ENCODE results near the gene MAPK14. TPM values are rescaled to one million over a fixed set of nuclear protein-coding genes. Genes with fewer than 3 reads are reported as not detected.
"Not testable (repeated sequence)": the region's sequence is repeated elsewhere in the genome, so short reads cannot be mapped to it uniquely, and the experiment has no call there.

The MAPK14 gene
- total RNA-seq, 1 donor from 2014 or later: 36.5 TPM

DNA sequence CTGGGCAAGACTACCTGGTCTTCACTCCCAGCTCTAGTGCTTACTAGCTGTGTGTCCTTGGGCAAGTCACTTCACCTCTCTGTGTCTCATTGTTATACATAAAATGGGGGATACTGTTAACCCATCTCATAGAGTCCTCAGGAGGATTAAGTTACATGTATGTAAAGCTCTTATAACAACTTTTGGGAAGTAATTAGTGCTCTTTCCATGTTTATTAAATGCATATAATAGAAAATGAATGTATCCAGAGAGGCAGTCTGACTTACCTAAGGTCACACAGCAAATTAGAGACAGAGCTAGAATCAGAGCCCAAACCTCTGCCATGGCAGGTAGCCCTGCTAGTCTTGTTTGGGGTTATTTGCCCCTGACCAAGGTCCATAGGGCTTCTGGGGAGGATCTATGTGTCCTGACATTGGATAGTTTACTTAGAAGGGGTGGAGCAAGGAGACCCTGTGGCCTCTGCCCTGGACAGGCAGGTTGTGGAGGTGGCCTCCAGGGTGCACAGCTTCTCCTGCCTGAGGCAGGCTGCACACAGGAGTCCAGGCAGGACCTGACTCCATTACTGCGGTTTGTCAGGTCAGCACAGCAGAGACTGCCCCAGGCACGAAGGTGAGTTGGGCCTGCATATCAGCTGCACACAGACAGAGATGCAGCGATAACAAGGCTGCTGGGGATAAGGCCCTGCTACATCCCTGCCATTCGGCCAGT is 94.3 kb downstream of the MAPK14 start:
- H3K36me3 Mint-ChIP-seq (ENCODE audit: low read depth): peaks cover 3% of the 10 kb centered on the region
- peaks cover 13% of the 10 kb centered on the region for H3K4me1 Mint-ChIP-seq (ENCODE audit: low read depth)
- no peaks in the 10 kb centered on the region for H3K27me3 Mint-ChIP-seq (ENCODE audit: low read depth)
- no peaks in the 10 kb centered on the region for H3K9me3 Mint-ChIP-seq (ENCODE audit: low read depth)
- no peak overlapping the region for H3K4me3 Mint-ChIP-seq (ENCODE audit: unreplicated experiment)
- no peak overlapping the region for H3K27ac Mint-ChIP-seq (ENCODE audit: unreplicated experiment)
- TF ChIP-seq, protein P1, sequence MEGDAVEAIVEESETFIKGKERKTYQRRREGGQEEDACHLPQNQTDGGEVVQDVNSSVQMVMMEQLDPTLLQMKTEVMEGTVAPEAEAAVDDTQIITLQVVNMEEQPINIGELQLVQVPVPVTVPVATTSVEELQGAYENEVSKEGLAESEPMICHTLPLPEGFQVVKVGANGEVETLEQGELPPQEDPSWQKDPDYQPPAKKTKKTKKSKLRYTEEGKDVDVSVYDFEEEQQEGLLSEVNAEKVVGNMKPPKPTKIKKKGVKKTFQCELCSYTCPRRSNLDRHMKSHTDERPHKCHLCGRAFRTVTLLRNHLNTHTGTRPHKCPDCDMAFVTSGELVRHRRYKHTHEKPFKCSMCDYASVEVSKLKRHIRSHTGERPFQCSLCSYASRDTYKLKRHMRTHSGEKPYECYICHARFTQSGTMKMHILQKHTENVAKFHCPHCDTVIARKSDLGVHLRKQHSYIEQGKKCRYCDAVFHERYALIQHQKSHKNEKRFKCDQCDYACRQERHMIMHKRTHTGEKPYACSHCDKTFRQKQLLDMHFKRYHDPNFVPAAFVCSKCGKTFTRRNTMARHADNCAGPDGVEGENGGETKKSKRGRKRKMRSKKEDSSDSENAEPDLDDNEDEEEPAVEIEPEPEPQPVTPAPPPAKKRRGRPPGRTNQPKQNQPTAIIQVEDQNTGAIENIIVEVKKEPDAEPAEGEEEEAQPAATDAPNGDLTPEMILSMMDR (IDR thresholded peaks at IDR 0.05): no peak
- DNase-seq (ENCODE audit: low spot score): no peak

- Mint-ChIP-seq H3K27ac (ENCODE audit: unreplicated experiment) (no peak overlapping the region), H3K4me3 (ENCODE audit: unreplicated experiment) (no peak overlapping the region), H3K36me3 (ENCODE audit: low read depth) (no peaks in the 10 kb centered on the region), H3K27me3 (ENCODE audit: low read depth) (no peaks in the 10 kb centered on the region), H3K9me3 (ENCODE audit: low read depth) (no peaks in the 10 kb centered on the region), H3K4me1 (ENCODE audit: low read depth) (peaks cover 21% of the 10 kb centered on the region)
- no peak for DNase-seq (ENCODE audit: low spot score)
- TF ChIP-seq, protein P1 (IDR thresholded peaks at IDR 0.05): no peak
Observed at GRCh38 chr6:36122495-36123269, 95.1 kb downstream of the MAPK14 start.

DNA sequence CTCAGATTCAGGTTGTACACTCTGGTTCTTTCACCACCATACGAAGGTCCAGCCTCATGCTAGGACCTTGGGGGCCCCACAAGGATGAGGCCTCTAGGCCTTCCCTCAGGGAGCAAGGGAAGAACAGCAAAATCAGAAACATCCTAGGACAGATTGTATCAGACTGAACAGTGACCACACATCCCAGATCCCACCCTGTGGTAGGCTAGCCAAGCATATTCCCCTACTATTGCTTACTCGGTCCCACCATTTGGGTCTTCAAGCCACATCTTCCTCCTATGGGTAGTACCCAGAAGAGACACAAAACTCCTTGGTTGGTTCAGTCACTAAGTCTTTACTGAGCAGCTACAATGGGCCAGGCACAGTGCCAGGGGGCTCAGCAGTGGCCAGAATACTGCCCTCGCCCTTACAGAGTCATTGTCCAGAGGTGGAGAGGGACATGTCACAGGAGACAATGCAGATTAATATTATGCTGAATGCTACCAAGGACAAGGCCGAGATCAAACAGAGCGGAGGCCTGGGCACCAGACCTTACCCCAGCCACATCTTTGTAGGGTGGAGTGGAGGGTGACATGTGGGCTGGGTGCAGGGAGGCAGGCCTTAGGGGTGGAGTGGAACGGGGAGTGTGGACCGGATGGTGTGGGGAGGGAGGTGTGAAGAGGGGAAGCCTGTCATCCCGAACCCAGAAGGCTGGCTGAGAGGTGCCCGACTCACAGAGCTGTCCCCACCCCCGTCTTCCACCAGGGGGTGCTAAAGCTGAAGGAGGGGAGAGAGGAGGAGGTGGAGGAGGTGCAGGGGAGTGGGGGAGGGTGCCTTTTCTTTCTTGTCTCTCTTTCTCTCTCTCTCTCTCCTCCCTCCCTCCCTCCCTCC is 95.9 kb downstream of the MAPK14 start:
- Mint-ChIP-seq H3K4me1 (ENCODE audit: low read depth) (peaks cover 22% of the 10 kb centered on the region), H3K4me3 (ENCODE audit: unreplicated experiment) (no peak overlapping the region), H3K36me3 (ENCODE audit: low read depth) (no peaks in the 10 kb centered on the region), H3K27ac (ENCODE audit: unreplicated experiment) (no peak overlapping the region), H3K27me3 (ENCODE audit: low read depth) (no peaks in the 10 kb centered on the region), H3K9me3 (ENCODE audit: low read depth) (no peaks in the 10 kb centered on the region)
- TF ChIP-seq, protein P1 (IDR thresholded peaks at IDR 0.05): peak; percentile 77
- no peak for DNase-seq (ENCODE audit: low spot score)

DNA sequence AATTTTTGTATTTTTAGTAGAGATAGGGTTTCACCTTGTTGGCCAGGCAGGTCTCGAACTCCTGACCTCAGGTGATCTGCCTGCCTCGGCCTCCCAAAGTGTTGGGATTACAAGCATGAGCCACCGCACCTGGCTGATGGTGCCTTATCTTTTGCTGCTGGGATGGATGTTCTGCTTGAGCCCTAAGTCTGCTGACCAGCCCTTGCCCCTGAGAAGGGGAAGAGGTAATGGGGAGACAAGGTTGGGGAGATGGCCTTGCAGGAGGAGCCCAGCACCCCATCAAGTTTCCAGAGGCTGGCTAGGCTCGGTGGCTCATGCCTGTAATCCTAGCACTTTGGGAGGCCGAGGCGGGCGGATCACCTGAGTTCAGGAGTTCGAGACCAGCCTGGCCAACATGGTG is 96.7 kb downstream of the MAPK14 start:
- not testable (repeated sequence) for H3K9me3 Mint-ChIP-seq (ENCODE audit: low read depth); H3K4me3 Mint-ChIP-seq (ENCODE audit: unreplicated experiment); H3K36me3 Mint-ChIP-seq (ENCODE audit: low read depth); DNase-seq (ENCODE audit: low spot score); H3K27me3 Mint-ChIP-seq (ENCODE audit: low read depth); H3K27ac Mint-ChIP-seq (ENCODE audit: unreplicated experiment)
- H3K4me1 Mint-ChIP-seq (ENCODE audit: low read depth): peaks cover 22% of the 10 kb centered on the region

DNA sequence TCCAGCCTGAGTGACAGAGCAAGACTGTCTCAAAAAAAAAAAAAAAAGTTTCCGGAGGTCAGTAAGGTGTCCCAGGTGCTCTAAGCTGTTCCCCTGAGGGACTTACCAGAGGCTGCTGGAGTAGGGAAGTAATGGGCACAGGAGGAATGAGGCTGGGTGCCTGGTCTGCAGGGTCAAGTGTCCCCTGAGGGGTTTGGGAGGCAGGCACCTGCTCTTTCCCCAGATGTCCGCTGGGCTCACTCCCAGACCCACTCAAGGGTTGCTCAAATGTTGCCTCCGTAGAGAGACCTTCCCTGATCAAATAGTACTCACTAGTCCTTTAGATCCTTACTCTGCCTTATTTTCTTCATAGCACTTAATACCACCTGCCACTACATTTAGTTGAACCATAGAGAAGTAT is 97.3 kb downstream of the MAPK14 start:
- no peak overlapping the region for H3K4me3 Mint-ChIP-seq (ENCODE audit: unreplicated experiment)
- H3K36me3 Mint-ChIP-seq (ENCODE audit: low read depth): no peaks in the 10 kb centered on the region
- H3K9me3 Mint-ChIP-seq (ENCODE audit: low read depth): no peaks in the 10 kb centered on the region
- peaks cover 25% of the 10 kb centered on the region for H3K4me1 Mint-ChIP-seq (ENCODE audit: low read depth)
- H3K27ac Mint-ChIP-seq (ENCODE audit: unreplicated experiment): no peak overlapping the region
- H3K27me3 Mint-ChIP-seq (ENCODE audit: low read depth): no peaks in the 10 kb centered on the region
- no peak for DNase-seq (ENCODE audit: low spot score)
- TF ChIP-seq, protein P1 (IDR thresholded peaks at IDR 0.05): no peak

Measured in chondrocyte (in vitro differentiated cells).